COR-L47 (cell line): Measurements from ENCODE around the gene NEK7.
"Not testable (repeated sequence)": the region's sequence is repeated elsewhere in the genome, so short reads cannot be mapped to it uniquely, and the experiment has no call there.

Source experiments
- DNase-seq: peaks from one replicate; lab custom pipeline; 2025; lab: John Stamatoyannopoulos, UW

The NEK7 gene

DNA sequence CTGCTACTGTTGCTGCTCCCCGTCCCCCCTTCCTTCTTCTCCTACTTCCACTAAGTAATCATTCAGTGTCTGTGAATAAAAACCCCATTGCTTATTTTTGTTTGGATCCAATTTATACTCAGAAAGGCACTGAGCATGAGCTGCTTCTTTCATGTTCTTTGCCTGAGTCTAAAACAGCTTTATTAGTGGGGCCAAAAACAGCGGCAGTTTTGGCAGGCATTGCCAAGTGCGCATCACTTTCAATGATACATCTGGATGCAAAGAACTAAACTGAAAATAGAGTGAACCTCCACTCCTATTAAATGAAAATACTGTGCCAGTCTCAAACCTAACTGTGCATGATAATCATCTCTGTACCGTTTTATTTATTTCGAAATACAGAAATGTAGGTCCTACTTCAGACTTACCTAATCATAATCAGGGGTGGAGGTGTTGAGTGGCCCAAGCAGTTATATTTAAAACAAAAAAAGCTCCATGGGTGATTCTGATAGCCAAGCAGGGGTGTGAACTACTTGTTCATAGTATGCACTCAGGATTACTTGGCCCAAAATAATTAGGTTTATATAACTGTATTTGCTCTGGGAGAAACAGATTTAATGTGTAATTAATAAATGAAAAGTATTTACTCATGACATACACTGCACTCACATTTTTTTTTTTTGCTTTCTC, 48.4 kb downstream of the NEK7 start:
- DNase-seq = no peak

DNA sequence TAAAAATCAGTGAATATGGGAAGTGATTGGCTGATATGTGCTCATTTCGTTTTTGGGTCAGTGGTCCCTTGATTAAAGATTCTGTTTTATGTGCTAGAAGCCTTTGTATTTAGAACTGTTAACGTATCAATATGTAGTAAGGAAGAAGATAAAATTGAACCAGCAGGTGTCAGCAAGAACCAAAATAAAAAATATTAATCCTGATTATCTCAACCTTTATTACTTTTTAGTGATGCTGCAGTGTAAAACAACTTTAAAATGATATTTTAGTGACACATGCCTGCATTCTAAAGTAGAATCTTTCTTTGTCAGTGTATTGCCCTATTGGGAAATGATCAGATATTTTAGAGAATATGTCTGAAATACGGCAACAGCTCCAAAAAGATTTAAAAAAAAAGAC, 49.5 kb downstream of the NEK7 start:
- no peak for DNase-seq

DNA sequence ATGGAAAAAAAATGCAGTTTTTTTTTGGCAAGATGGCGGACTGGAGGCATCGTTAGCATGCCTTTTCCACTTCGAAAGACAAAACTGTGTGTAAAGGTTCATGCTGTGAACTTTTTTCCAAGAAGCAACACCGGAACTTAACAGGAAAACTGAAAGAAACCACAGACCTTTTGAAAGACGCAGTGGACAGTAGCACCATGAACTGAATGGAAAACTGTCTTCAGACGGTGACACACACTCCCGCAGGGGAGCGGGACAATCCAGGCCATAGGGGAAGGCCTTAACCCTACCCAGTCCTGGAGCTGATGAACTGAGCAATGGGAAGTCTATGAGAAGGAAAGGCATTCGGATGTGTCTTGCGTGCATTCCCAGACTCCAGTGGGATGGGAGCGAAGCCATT, 54.9 kb downstream of the NEK7 start:
- DNase-seq = no peak

DNA sequence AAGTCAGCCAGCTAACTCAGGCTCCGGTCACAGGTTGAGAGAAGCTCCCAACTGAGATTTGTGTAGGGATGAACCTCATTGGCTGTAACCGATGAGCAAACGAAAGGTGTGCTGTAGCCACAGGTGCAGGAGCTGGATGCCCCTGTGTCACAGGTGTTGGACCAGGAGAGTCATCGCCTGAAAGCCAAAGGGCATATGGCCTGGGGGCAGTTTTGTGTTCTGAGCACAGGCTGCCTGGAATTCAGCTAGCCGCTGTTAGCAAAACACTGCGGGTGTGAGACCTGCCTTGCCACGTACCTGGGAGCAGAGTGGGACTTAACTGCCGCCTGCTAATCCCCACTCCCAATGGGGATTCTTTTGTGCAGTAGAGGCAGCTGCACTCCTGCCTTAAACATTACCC, 55.3 kb downstream of the NEK7 start:
- no peak for DNase-seq

DNA sequence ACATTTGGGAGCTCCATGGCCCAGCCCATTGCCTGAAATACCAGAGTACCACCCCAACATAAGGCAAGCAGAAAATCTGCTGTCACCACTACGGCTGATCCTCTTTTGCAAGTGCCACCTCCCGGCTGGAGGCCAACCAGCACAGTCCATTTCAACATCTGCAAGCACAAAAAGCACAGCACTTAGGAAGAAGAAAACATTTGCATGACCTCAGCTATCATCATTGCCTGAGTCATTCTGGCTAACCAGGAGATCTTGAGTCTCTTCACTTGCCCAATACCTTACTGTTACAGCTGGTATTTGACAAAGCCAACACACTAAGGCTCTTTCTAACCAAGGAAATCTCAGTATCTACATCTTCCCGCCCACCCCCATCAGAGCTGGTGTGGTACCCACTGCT, 55.9 kb downstream of the NEK7 start:
- DNase-seq = no peak

DNA sequence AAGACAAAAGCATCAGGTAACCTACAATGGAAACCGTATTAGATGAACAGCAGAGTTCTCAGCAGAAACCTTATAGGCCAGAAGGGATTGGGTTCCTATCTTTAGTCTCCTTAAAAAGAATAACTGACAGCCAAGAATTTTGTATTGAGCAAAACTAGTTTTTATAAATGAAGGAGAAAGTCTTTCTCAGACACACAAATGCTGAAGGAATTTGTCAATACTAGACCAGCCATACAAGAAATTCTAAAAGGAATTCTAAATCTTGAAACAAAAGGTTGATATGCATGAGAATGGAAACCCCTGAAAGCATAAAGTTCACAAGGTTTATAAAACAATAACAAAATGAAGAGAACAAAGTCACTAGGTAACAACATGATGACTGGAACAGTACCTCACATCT, 58.1 kb downstream of the NEK7 start:
- no peak for DNase-seq

DNA sequence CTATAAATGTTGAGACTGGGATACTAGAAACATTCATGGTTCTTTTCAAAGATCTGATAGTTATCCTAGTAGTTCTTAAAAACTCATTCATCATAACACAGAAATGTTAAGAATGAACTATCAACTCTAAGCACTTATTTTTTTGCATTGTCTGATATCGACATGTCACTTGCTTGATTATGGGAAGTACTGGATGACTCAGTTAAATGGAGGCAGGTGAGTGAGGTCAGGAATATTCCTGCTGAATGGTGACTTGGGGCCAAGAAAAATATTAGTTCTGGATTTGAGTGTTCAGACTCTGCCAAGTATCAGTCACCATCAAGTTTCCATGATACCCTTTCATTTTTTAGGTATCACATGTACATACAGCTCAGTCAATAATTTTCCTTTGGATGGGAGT, 63.6 kb downstream of the NEK7 start:
- DNase-seq = no peak

DNA sequence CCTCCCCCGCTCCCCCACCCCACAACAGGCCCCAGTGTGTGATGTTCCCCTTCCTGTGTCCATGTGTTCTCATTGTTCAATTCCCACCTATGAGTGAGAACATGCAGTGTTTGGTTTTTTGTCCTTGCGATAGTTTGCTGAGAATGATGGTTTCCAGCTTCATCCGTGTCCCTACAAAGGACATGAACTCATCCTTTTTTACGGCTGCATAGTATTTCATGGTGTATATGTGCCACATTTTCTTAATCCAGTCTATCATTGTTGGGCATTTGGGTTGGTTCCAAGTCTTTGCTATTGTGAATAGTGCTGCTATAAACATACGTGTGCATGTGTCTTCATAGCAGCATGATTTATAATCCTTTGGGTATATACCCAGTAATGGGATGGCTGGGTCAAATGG, 70.2 kb downstream of the NEK7 start:
- DNase-seq = not testable (repeated sequence)

DNA sequence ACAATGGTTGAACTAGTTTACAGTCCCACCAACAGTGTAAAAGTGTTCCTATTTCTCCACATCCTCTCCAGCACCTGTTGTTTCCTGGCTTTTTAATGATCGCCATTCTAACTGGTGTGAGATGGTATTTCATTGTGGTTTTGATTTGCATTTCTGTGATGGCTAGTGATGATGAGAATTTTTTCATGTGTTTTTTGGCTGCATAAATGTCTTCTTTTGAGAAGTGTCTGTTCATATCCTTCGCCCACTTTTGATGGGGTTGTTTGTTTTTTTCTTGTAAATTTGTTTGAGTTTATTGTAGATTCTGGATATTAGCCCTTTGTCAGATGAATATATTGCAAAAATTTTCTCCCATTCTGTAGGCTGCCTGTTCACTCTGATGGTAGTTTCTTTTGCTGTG, 70.7 kb downstream of the NEK7 start:
- not testable (repeated sequence) for DNase-seq

DNA sequence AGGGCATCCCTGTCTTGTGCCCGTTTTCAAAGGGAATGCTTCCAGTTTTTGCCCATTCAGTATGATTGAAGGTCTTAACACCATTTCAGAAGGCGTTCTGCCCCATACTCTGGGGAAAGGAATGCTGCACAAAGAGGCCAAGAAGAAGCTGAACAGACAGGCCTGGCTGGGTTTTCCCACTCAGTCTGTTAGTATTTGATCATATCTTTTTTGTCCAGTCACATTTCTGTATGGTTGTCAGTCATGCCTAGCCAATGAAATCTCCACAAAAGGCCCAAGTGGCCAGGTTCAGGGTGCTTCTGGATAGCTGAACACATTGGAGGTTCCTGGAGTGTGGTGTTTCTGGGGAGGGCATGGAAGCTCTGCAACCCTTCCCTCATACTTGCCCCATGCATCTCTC, 72.1 kb downstream of the NEK7 start:
- no peak for DNase-seq

DNA sequence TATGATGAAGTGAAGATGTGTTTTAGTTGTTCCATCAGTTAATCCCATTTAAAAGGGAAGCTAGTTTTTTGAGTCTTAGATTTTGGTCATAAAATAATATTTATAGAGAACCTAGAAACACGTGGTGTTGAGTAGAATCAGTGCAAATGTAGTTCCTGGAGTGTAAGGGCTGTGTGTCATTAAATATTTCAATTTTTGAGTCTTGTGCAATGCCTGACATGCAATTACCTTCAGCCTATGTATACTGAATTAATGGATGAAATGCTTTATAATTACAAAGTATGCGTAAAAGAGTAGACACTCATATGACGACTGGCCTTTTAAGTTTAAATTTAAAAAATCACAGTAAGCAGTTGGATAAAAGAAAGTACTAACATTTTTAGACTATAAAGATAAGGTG, 75.0 kb downstream of the NEK7 start:
- DNase-seq = no peak

DNA sequence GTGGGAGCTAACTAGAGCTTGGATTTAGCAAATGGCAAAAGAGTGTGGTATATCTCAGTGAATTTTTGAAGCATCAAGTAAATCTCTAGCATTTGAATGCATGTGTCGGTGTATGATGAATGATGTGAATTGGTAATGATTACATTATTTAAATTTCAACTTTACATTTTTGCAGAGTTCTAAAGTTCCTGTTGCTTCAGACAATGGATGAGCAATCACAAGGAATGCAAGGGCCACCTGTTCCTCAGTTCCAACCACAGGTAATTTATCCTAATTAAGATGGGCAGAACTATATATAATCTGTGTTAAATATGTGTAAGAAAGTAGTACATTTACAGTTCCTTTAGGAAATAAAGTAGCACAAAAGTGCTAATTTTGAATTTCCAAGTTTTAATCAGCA, 75.6 kb downstream of the NEK7 start:
- DNase-seq = no peak

DNA sequence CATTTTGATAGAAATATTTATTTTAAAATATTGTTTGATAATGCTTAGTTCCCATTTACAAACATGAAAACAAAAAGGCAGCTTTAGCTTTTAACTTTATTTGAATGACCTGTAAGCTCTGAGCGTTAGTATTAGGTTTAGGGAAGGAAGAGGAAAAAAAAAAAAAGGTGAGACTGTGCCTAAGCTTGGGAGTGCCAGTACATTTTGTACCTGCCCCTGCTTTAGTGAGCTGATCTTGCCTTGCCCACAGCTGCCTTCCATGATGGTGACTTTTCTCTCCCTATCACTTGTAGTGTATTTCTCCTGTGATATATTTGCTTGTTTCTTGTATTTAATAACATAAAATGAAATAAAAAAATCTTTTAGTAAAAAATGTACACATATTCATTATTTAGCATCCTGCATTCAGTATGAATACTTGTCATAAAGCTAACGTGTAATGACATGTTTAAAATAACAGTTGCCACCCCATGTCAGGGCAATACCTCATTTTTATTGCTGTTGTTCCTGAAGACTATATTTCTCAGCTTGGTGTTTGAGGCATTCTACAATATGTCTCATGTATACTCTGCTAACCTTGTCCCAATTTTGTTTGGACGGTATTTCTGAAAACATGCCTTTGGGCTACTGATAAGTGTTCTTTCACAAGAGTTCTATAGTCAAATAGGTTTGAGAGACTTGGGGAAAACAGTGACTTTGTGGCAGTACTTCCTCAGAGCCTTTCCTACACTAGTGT, 76.3 kb downstream of the NEK7 start:
- no peak for DNase-seq

DNA sequence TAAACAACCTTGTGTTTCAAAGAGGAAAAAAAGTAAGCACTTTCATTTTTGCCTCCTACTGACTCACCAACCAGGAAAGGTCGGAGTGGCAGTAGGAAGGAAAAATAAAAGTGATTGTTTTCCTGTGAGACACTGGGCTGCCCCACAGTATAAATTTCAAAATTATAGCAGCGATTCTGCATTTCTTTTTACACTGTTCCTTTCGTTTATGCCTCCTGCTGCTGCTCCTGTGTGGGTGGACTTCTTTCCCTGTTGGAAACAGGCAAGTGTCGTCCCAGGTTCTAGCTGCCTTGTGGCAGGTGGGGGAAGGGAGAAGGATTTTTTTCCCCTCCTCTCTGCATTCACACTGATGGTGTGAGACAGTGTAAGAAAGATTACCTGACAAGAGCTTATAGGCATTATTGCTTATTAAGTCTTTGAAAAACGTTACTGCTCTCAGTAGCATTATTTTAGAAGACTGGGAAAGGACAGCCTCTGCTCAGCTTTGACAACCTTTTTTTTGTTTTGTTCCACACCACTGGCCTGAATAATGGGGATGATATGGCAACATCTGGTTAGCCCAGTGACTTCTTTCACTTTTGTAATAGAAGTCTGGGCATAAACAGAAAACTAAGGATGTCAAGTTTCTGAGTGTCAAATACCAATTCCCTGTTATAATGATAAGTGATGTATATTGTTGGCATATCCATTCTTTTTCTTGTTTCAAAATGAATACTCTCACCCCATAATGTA, 77.9 kb downstream of the NEK7 start:
- DNase-seq = no peak

DNA sequence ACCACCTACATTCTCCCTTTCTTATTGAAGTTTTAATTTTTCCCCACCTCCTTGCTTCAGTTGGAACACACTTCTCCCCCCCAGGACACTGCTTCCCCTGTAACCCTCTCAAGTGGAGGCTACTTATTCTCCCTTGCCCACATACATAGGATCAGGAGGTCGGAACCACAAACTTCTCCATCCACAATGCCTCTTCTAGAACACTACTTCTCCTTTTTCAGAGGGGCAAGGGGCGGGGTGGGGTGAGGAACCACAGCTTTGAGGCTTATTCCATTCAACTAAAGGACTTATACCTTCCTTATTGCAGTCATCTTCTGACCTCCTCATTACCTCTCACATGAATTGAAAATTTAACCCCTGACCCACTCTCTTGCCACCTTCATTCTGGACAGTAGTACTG, 81.3 kb downstream of the NEK7 start:
- DNase-seq = no peak

DNA sequence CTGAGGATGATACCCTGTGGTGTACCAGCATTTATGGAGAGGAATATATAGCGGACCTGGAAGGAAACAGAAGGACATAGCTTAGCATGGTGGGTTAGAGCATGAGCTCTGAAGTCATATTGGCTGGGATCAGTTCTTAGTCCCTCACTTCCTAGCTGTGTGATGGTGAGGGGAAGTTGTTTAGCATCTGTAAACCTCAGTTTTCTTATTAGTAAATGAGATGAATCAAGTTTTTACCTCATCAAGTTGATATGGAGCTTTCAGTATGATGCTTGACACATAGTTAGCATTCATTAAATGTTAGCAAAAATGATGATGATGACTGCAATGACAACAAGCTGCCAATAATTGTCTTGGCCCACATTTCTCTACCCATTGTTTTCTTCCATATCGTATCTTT, 84.8 kb downstream of the NEK7 start:
- no peak for DNase-seq

DNA sequence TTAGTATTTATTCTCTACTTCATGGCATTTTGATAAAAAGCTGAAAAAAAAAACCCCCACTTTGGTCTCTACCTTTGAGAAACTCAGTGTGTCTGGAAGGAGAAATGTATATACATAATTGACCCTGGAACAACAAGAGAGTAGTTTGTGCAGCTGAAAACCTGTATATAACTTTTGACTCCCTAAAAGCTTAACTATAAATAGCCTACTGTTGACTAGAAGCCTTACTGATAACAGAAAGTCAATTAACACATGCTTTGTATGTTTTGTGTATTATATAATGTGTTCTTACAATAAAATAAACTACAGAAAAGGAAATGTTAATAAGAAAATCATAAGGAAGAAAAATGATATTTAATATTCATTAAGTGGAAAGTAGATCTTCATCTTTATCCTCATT, 88.0 kb downstream of the NEK7 start:
- DNase-seq = no peak

DNA sequence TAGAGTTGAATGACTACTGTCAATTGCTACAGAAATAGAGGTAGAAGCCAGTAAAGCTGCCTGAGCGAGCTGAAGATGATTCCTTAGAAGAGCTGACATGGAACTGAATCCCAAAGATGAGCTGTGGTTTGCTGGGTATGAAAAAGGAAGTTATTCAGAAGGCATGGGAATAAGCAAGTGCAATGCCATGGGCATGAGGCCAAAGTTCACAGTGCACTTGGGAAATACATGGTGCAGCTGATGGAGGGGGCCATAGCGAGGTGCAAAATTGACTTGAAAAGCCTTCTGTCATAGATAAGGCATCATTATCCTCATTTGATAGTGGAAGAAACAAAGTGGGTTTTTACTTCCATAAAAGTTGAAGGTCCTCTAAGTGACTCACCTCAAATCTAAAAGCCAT, 88.6 kb downstream of the NEK7 start:
- DNase-seq = no peak

DNA sequence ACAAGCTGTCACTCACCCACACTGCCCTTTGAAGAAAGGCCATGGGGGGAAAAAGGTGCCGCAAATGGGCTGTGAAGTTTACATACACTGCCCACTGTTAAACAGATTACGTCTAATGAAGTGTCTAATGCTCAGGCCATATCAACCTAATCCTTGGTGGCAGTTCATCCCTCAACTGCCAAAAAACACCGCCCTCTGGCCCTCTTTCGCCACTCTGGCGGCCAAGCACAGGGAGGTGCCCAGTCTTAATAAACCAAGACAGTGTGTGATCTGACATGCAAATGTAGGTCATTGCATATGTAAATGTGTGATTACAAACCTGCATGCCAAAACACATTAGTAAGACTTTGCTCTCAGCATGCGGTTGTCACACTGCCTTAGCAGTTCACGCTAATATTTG, 89.5 kb downstream of the NEK7 start:
- DNase-seq = no peak

DNA sequence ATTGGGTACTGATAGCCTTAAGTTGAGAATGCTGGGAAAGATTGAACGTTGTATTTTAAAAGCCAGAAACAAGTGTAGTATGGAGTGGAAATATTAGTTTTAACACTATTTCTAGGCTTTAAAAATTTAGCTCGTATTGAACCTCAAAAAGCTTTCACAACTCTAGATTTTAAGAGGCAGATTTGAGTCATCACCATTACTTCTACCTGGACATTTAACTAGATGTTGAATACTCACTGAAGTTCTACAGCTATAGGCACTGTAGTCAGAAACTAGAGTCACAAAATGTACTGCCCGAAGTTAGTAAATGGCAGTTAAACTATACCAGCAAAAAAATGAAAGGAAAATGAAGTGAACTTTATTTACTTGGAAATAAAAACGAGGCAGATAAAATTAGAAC, 96.5 kb downstream of the NEK7 start:
- no peak for DNase-seq

DNA sequence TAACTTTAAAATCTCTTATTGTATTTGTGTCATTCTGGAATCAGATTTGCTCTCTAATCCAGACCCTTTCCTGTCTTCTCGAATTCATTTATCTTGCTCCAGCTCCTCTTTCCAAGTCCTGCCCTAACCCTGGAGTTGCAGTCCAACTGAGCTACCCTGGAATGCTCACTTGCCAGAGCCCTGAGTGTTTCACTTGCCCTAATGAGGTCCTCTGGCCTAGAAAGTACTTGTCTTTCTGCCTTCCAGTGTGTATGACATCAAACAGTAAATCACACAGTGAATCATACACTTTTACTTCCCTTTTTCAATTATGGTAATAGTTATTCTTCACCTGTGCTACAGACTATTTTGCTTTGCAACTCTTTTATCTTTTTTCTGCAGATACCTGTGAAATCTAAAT, 96.9 kb downstream of the NEK7 start:
- no peak for DNase-seq

DNA sequence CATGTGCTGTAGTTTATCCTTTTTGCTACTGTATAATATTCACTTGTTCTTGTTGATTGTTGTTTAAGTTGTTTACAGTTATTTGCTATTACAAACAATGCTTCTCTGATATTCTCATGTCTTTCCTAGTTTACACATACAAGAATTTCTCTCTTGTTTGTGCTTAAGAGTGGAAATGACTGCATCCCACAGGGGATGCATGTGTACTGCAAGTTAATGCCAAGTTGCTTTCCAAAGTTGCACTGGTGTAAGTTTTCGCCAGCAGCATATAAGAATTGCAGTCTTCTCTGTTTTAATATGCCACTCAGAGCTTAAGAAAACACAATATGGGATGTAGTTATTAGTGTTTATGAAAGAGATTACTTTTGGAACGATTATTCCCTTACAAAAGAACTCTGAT, 97.7 kb downstream of the NEK7 start:
- DNase-seq = no peak

DNA sequence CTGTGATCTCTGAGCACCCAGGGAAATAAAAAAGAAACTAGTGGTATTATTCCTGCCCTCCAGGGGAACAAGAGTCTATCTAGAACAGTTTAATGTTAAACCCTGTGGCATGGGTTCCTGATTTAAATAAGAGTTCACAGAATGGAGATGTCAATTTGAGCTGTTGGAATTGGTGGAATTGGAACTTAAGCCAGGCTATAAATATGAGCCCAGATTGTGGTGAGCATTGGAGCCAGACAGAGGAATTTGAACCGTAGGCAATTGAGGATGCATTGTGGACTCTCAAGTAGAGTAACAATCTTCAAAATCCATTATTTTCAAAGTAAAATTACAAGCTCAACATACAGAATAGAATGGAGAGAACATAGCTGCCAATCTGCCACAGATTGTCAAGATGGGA, 98.2 kb downstream of the NEK7 start:
- no peak for DNase-seq
